ENCODE data around the gene TLR10.

GRCh38 chr4:38749336-38749735, 33.5 kb downstream of the TLR10 start:
- no peak for TF ChIP-seq CTCF (IDR thresholded peaks at IDR 0.05)
- TF ChIP-seq POLR2A (IDR thresholded peaks at IDR 0.05) = no peak

All from testis (tissue), 2 donors.